Neural cell (in vitro differentiated cells): Measurements from ENCODE around the gene ROR1. TPM values are rescaled to one million over a fixed set of nuclear protein-coding genes. Genes with fewer than 3 reads are reported as not detected.

Experiments
- H2AFZ ChIP-seq: fragments of 200-600, 300-800 bp; sonication (generic), shearing (Covaris generic); 2 replicates; pipeline ENCODE4 v1.6.0; 2014; ENCODE audit warnings: low read depth, mild to moderate bottlenecking, antibody characterized with exemption, low read length, moderate library complexity
- H3F3A ChIP-seq: fragments of 200-600 bp; shearing (Covaris generic); 2 replicates; pipeline ENCODE4 v1.6.1; 2016; ENCODE audit warnings: mild to moderate bottlenecking, moderate library complexity, mixed read lengths, antibody characterized with exemption, low read length; ENCODE audit not compliant: insufficient read depth, poor library complexity, severe bottlenecking
- H3K27ac ChIP-seq: fragments of 200-600, 300-800 bp; sonication (generic), shearing (Covaris generic); 2 replicates; pipeline ENCODE4 v1.5.1; 2014; ENCODE audit warnings: mild to moderate bottlenecking, low read length, moderate library complexity
- H3K27me3 ChIP-seq: fragments of 300-800, 200-600 bp; sonication (generic), shearing (Covaris generic); 2 replicates; pipeline ENCODE4 v1.6.0; 2014; ENCODE audit warnings: mild to moderate bottlenecking, low read depth, low read length, moderate library complexity; ENCODE audit not compliant: insufficient read depth
- H3K36me3 ChIP-seq: fragments of 300-800, 200-600 bp; sonication (generic), shearing (Covaris generic); 2 replicates; pipeline ENCODE4 v1.5.1; 2014; ENCODE audit warnings: mild to moderate bottlenecking, antibody characterized with exemption, low read length, moderate library complexity; ENCODE audit not compliant: insufficient read depth
- H3K4me2 ChIP-seq: fragments of 300-800, 200-600 bp; sonication (generic), shearing (Covaris generic); 2 replicates; pipeline ENCODE4 v1.6.0; 2014; ENCODE audit warnings: mild to moderate bottlenecking, low read length
- H3K4me3 ChIP-seq: fragments of 300-800, 200-600 bp; sonication (generic), shearing (Covaris generic); 2 replicates; pipeline ENCODE4 v1.5.1; 2014; ENCODE audit warnings: mild to moderate bottlenecking, low read length, moderate library complexity
- H3K79me2 ChIP-seq: fragments of 200-600 bp; shearing (Covaris generic); replicated peaks from 2 replicates; pipeline ENCODE4 v1.6.0; 2014; ENCODE audit warnings: mild to moderate bottlenecking, low read length, moderate library complexity; ENCODE audit not compliant: insufficient read depth
- H3K9ac ChIP-seq: fragments of 300-800, 200-600 bp; sonication (generic), shearing (Covaris generic); 2 replicates; pipeline ENCODE4 v1.6.1; 2016; ENCODE audit warnings: mild to moderate bottlenecking, low read length, mixed read lengths
- H3K9me2 ChIP-seq: fragments of 200-600 bp; shearing (Covaris generic); 2 replicates; pipeline ENCODE4 v1.6.1; 2016; ENCODE audit warnings: mild to moderate bottlenecking, low read length, mixed read lengths; ENCODE audit not compliant: insufficient read depth
- H3K9me3 ChIP-seq: fragments of 200-600, 300-800 bp; sonication (generic), shearing (Covaris generic); 2 replicates; pipeline ENCODE4 v1.6.1; 2016; ENCODE audit warnings: mild to moderate bottlenecking, mixed run types, low read length, moderate library complexity, mixed read lengths
- H4K20me1 ChIP-seq: fragments of 200-600 bp; shearing (Covaris generic); 2 replicates; pipeline ENCODE4 v1.6.1; 2016; ENCODE audit warnings: mild to moderate bottlenecking, mixed run types; ENCODE audit not compliant: insufficient read depth
- CTCF ChIP-seq: fragments of 450-650 bp; IDR thresholded peaks from 2 replicates; pipeline ENCODE4 v1.5.1; 2014; ENCODE audit warnings: antibody characterized with exemption, mild to moderate bottlenecking, moderate library complexity; ENCODE audit not compliant: poor library complexity, severe bottlenecking
- EP300 ChIP-seq: fragments of 450-650 bp; conservative IDR thresholded peaks from 2 replicates; pipeline ENCODE4 v1.6.1; 2014; ENCODE audit warnings: antibody characterized with exemption, mild to moderate bottlenecking, moderate library complexity; ENCODE audit not compliant: poor library complexity, severe bottlenecking
- EZH2 ChIP-seq: fragments of 200-600, 300-800 bp; shearing (Covaris generic), sonication (generic); IDR thresholded peaks from 2 replicates; pipeline ENCODE4 v1.6.1; 2014; ENCODE audit warnings: antibody characterized with exemption, low read length, borderline replicate concordance, mild to moderate bottlenecking; ENCODE audit not compliant: insufficient read depth, poor library complexity, severe bottlenecking
- MXI1 ChIP-seq: fragments of 450-650 bp; conservative IDR thresholded peaks from 2 replicates; pipeline ENCODE4 v1.6.1; 2014; ENCODE audit warnings: antibody characterized with exemption, mild to moderate bottlenecking; ENCODE audit not compliant: poor library complexity, severe bottlenecking
- POLR2AphosphoS5 ChIP-seq: IDR thresholded peaks from 2 replicates; pipeline ENCODE4 v1.6.1; 2012
- RAD21 ChIP-seq: fragments of 450-650 bp; conservative IDR thresholded peaks from 2 replicates; pipeline ENCODE4 v1.6.1; 2014; ENCODE audit warnings: antibody characterized with exemption, mild to moderate bottlenecking, moderate library complexity
- REST ChIP-seq: IDR thresholded peaks from 2 replicates; pipeline ENCODE4 v1.6.1; 2012; ENCODE audit warnings: borderline replicate concordance
- SMC3 ChIP-seq: fragments of 450-650 bp; conservative IDR thresholded peaks from 2 replicates; pipeline ENCODE4 v1.6.1; 2014; ENCODE audit warnings: antibody characterized with exemption, mild to moderate bottlenecking, moderate library complexity; ENCODE audit not compliant: poor library complexity
- TAF1 ChIP-seq: IDR thresholded peaks from 2 replicates; pipeline ENCODE4 v1.6.1; 2012; ENCODE audit warnings: low read depth
- polyA plus RNA-seq: library from polyadenylated mRNA; depleted of rRNA; stranded (reverse); fragments of >200 nt; gene quantifications from 2 replicates; pipeline ENCODE4 v1.2.3, GENCODE V29; 2014

The ROR1 gene
- polyA plus RNA-seq, 1 donor from 2014 or later: 0.27 TPM

GRCh38 chr1:63873751-63874150 is 99.9 kb downstream of the ROR1 start:
- Histone ChIP-seq H2AFZ (no peak overlapping the region), H3K4me3 (no peak overlapping the region), H3K36me3 (no peaks in the 10 kb centered on the region), H3K4me2 (no peak overlapping the region), H3K9me2 (no peaks in the 10 kb centered on the region), H3K79me2 (no peaks in the 10 kb centered on the region), H3K9me3 (no peaks in the 10 kb centered on the region), H4K20me1 (no peaks in the 10 kb centered on the region), H3F3A (no peaks in the 10 kb centered on the region), H3K27me3 (no peaks in the 10 kb centered on the region), H3K27ac (no peak overlapping the region), H3K9ac (no peak overlapping the region)
- TF ChIP-seq EZH2 (no peak), MXI1 (no peak), EP300 (no peak), SMC3 (no peak), CTCF (no peak), REST (no peak), TAF1 (no peak), POLR2AphosphoS5 (no peak), RAD21 (no peak)

DNA sequence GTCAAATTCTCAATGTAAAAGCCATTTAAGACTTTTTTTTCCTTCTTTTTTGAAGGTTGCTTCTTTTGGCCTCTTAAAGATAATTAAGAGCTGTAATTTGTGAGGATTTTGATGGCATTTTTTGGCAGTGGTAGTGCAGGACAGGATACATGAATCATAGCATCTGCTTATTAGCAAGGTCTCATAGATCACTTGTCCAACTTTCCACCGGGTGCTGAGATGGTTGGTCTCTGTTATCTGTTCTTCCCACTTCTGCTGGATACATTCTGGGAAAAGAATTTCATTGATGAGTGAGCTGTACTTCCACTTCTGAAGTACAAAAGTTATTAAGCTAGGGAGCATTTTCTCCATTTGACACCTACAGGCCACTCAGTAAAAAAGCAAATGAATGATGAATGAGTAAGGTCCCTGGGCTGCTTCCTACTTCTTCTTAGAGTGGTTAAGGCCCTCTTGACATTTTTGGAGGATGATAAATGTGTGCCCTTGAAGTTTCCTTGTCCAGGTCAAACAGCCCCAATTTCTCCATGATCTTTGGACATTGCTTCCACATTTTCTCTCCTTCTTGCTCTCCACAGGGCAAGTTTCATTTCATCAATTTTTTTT is 100.6 kb downstream of the ROR1 start:
- H3F3A ChIP-seq: no peaks in the 10 kb centered on the region
- H3K79me2 ChIP-seq: no peaks in the 10 kb centered on the region
- no peaks in the 10 kb centered on the region for H3K9me2 ChIP-seq
- no peak overlapping the region for H3K4me2 ChIP-seq
- no peak overlapping the region for H3K4me3 ChIP-seq
- H3K9me3 ChIP-seq: no peaks in the 10 kb centered on the region
- H3K36me3 ChIP-seq: no peaks in the 10 kb centered on the region
- no peaks in the 10 kb centered on the region for H4K20me1 ChIP-seq
- H3K9ac ChIP-seq: no peak overlapping the region
- H3K27ac ChIP-seq: no peak overlapping the region
- no peaks in the 10 kb centered on the region for H3K27me3 ChIP-seq
- H2AFZ ChIP-seq: no peak overlapping the region
- TF ChIP-seq EP300 (no peak), RAD21 (no peak), EZH2 (no peak)
